OCI-LY7 (cell line): ENCODE results near the gene RNU2-1. TPM values are rescaled to one million over a fixed set of nuclear protein-coding genes. Genes with fewer than 3 reads are reported as not detected.
"Not testable (repeated sequence)": the region's sequence is repeated elsewhere in the genome, so short reads cannot be mapped to it uniquely, and the experiment has no call there.

ENCODE experiments used
- BruUV-seq: library from RNA; stranded (reverse); fragments of 400-500 nt; replicated peaks from 2 replicates; lab custom pipeline; 2021; lab: Mats Ljungman, UMichigan
- CTCF ChIA-PET: fragments of 300-600 bp; sonication (Branson Sonifier 250); formaldehyde crosslinking; loops from one replicate; lab custom pipeline; 2022; ENCODE audit warnings: antibody characterized with exemption; ENCODE audit not compliant: unreplicated experiment; lab: Charles Lee
- POLR2A ChIA-PET: fragments of 300-600 bp; sonication (Branson Sonifier 250); formaldehyde crosslinking; loops from one replicate; lab custom pipeline; 2022; ENCODE audit warnings: antibody characterized with exemption; lab: Charles Lee
- DNase-seq: peaks from one replicate; pipeline ENCODE4 v3.0.0-alpha.2; 2015; ENCODE audit warnings: low spot score
- H2AFZ ChIP-seq: fragments of 200-600 bp; sonication (generic), shearing (Covaris generic); 2 replicates; pipeline ENCODE4 v1.6.1; 2014; ENCODE audit warnings: mild to moderate bottlenecking, antibody characterized with exemption, low read length, moderate library complexity
- H3K27ac ChIP-seq: fragments of 200-600 bp; sonication (generic); 2 replicates; pipeline ENCODE4 v1.5.1; 2014; ENCODE audit warnings: mixed run types, low read depth, mild to moderate bottlenecking, moderate library complexity, low read length, inconsistent platforms; ENCODE audit not compliant: poor library complexity, severe bottlenecking
- H3K36me3 ChIP-seq: fragments of 200-600 bp; sonication (generic); 2 replicates; pipeline ENCODE4 v1.6.1; 2014; ENCODE audit warnings: mild to moderate bottlenecking, antibody characterized with exemption, low read length, moderate library complexity, mixed read lengths; ENCODE audit not compliant: insufficient read depth
- H3K4me1 ChIP-seq: fragments of 200-600 bp; sonication (generic); 2 replicates; pipeline ENCODE4 v1.5.1; 2014; ENCODE audit warnings: mild to moderate bottlenecking, low read length; ENCODE audit not compliant: insufficient read depth, poor library complexity, severe bottlenecking
- H3K4me2 ChIP-seq: fragments of 200-600 bp; sonication (generic); 2 replicates; pipeline ENCODE4 v1.6.1; 2014; ENCODE audit warnings: mild to moderate bottlenecking, low read length
- H3K4me3 ChIP-seq: fragments of 200-600 bp; sonication (generic); 2 replicates; pipeline ENCODE4 v1.5.1; 2014; ENCODE audit warnings: mild to moderate bottlenecking, low read depth, low read length; ENCODE audit not compliant: poor library complexity, severe bottlenecking
- H3K79me2 ChIP-seq: fragments of 200-600 bp; sonication (generic); 2 replicates; pipeline ENCODE4 v1.6.1; 2016; ENCODE audit warnings: low read depth, mild to moderate bottlenecking, low read length, moderate library complexity, mixed read lengths; ENCODE audit not compliant: insufficient read depth
- H3K9me2 ChIP-seq: fragments of 200-600 bp; sonication (generic); 2 replicates; pipeline ENCODE4 v1.6.1; 2016; ENCODE audit warnings: mild to moderate bottlenecking, low read length, mixed read lengths; ENCODE audit not compliant: insufficient read depth
- H3K9me3 ChIP-seq: fragments of 200-600 bp; sonication (generic); 2 replicates; pipeline ENCODE4 v1.6.1; 2014; ENCODE audit warnings: mild to moderate bottlenecking, mixed run types, low read length, mixed read lengths
- H4K20me1 ChIP-seq: fragments of 200-600 bp; sonication (generic); 2 replicates; pipeline ENCODE4 v1.6.1; 2014; ENCODE audit warnings: mild to moderate bottlenecking, antibody characterized with exemption, low read length, moderate library complexity, mixed read lengths; ENCODE audit not compliant: insufficient read depth
- CTCF ChIP-seq: fragments of 200-600 bp; sonication (generic); conservative IDR thresholded peaks from 2 replicates; pipeline ENCODE4 v1.5.1; 2014; ENCODE audit warnings: mild to moderate bottlenecking, antibody characterized with exemption, low read length, moderate library complexity, mixed read lengths
- EZH2phosphoT487 ChIP-seq: fragments of 200-600 bp; sonication (generic); IDR thresholded peaks from 2 replicates; pipeline ENCODE4 v1.6.1; 2018; ENCODE audit warnings: low read depth, borderline replicate concordance, mild to moderate bottlenecking, mixed run types, antibody characterized with exemption, low read length, moderate library complexity, mixed read lengths
- intact Hi-C: fragments of 100-400 bp; cut with micrococcal nuclease; formaldehyde crosslinking; loops from one replicate; pipeline ENCODE4 v1.10.0; 2022; ENCODE audit not compliant: unreplicated experiment
- total RNA-seq, 2 experiments: library from RNA; depleted of rRNA in 1 of 2; stranded (reverse); fragments of >200 nt in 1 of 2; shearing (Covaris generic) in 1 of 2; gene quantifications; 2 replicates each; pipeline ENCODE4 v1.2.3, GENCODE V29; 2014 to 2022

The RNU2-1 gene
- total RNA-seq, 2 experiments from 2014 or later = 7,340 TPM; not detected in 1

GRCh38 chr17:43199633-43200032, 34.1 kb downstream of the RNU2-1 start:
- CTCF ChIA-PET = interaction anchor here (1.0 kb wide), 1 partner anchor 13 kb away, joined by 5 read pairs; no protein-coding TSS in a partner anchor

GRCh38 chr17:43193251-43193650, 40.5 kb downstream of the RNU2-1 start:
- H3K4me2 ChIP-seq = no peak overlapping the region
- ChIA-PET CTCF (no interaction called here), POLR2A (interaction anchor here (0.6 kb wide), 1 partner anchor 19 kb away, joined by 3 read pairs; no protein-coding TSS in a partner anchor)
- H3K36me3 ChIP-seq = peaks cover 72% of the 10 kb centered on the region
- TF ChIP-seq EZH2phosphoT487 = no peak
- TF ChIP-seq CTCF = no peak
- BruUV-seq = no TSS peak
- no peak overlapping the region for H3K27ac ChIP-seq
- H3K4me1 ChIP-seq = no peaks in the 10 kb centered on the region
- H3K9me3 ChIP-seq = no peaks in the 10 kb centered on the region
- H2AFZ ChIP-seq = no peak overlapping the region
- no peaks in the 10 kb centered on the region for H3K79me2 ChIP-seq
- intact Hi-C loops = no loop called here
- no peaks in the 10 kb centered on the region for H3K9me2 ChIP-seq
- H3K4me3 ChIP-seq = no peak overlapping the region
- no peaks in the 10 kb centered on the region for H4K20me1 ChIP-seq
- no peak for DNase-seq

More at GRCh38 chr17:43199633-43200032, 34.1 kb downstream of the RNU2-1 start:
- POLR2A ChIA-PET = interaction anchor here (0.9 to 1.3 kb wide), 2 partner anchors 11 to 71 kb away, joined by 4 to 5 read pairs; partner anchors contain the start of gene TMEM106A
- Histone ChIP-seq H3K9me2 (no peaks in the 10 kb centered on the region), H3K9me3 (no peaks in the 10 kb centered on the region), H3K4me1 (peaks cover 7% of the 10 kb centered on the region), H4K20me1 (no peaks in the 10 kb centered on the region), H3K4me3 (no peak overlapping the region), H3K79me2 (no peaks in the 10 kb centered on the region), H2AFZ (no peak overlapping the region), H3K27ac (no peak overlapping the region), H3K4me2 (no peak overlapping the region), H3K36me3 (peaks cover 58% of the 10 kb centered on the region)
- DNase-seq = no peak
- BruUV-seq = no TSS peak
- TF ChIP-seq EZH2phosphoT487 = no peak
- no peak for TF ChIP-seq CTCF
- intact Hi-C loops = no loop called here

DNA sequence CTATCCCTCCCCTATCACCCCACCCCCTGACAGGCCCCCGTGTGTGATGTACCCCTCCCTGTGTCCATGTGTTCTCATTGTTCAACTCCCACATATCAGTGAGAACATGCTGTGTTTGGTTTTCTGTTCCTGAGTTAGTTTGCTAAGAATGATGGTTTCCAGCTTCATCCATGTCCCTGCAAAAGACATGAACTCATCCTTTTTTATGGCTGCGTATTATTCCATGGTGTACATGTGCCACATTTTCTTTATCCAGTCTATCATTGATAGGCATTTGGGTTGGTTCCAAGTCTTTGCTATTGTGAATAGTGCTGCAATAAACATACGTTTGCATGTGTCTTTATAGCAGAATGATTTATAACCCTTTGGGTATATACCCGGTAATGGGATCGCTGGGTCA, 47.1 kb downstream of the RNU2-1 start:
- H3K4me3 ChIP-seq, CTCF ChIA-PET, intact Hi-C loops, H3K27ac ChIP-seq, H2AFZ ChIP-seq, H4K20me1 ChIP-seq, H3K4me2 ChIP-seq, H3K9me2 ChIP-seq, H3K4me1 ChIP-seq, H3K79me2 ChIP-seq, H3K9me3 ChIP-seq, BruUV-seq, DNase-seq: not testable (repeated sequence)
- H3K36me3 ChIP-seq = peaks cover 33% of the 10 kb centered on the region
- POLR2A ChIA-PET = interaction anchor here (0.6 to 0.7 kb wide), 2 partner anchors 65 to 104 kb away, joined by 3 to 5 read pairs; no protein-coding TSS in a partner anchor
